HG02938 (cell line): ENCODE data around the gene NEU1.
"Not testable (repeated sequence)": the region's sequence is repeated elsewhere in the genome, so short reads cannot be mapped to it uniquely, and the experiment has no call there.

Experiments used
- ATAC-seq: cut with Tn5 transposase; IDR thresholded peaks from one replicate; pipeline ENCODE4 v1.9.1; 2021; ENCODE audit warnings: mild to moderate bottlenecking, moderate library complexity; ENCODE audit not compliant: unreplicated experiment

NEU1 gene

DNA sequence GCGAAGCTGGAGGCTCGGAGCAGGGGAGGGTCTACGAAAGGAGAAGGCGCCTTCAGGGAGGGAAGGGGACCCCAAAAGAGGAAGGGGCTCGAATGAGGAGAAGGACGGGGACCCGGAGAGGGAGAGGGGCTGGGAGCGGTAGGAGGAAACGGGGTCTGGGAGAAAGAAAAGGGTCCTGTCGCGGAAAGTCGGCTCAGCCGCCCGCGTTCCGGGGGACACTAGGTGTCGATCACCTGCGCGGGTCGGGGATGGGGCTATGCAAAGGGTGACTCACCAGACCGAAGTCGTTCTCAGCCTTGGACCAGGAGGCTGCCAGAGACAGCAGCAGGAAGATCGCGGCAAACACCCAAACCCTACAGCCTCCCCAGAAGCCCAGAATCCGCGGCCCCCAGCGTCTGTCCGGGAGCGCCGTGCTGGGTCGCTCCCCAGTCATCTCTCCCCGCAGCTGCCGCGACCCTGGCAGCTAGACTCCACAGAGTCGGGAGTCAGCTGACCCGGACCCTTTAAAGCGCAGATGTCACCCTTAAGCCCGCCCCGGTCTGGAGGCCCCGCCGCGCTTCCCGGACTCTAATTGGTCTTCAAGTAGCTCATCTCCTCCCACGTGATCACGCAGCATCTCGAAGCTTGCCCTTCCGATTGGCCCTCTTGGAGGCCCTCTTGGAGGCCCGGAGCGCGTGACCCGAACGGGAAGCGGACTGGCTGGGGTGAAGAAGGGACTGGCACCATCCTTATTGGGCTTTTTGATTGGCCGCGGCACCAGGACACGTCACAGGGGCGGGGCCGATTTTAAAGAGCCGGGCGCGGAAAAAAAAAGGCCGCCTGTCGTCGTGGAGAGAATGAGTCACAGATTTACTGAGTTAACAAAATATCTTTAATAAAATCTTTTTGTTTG, at the start of gene NEU1:
Gene NEU1, minus strand, starts transcription at position 478 of the 892 bp plus-strand sequence. Its CDS starts 45 bp downstream, at position 433.
- peak; percentile 95 for ATAC-seq

DNA sequence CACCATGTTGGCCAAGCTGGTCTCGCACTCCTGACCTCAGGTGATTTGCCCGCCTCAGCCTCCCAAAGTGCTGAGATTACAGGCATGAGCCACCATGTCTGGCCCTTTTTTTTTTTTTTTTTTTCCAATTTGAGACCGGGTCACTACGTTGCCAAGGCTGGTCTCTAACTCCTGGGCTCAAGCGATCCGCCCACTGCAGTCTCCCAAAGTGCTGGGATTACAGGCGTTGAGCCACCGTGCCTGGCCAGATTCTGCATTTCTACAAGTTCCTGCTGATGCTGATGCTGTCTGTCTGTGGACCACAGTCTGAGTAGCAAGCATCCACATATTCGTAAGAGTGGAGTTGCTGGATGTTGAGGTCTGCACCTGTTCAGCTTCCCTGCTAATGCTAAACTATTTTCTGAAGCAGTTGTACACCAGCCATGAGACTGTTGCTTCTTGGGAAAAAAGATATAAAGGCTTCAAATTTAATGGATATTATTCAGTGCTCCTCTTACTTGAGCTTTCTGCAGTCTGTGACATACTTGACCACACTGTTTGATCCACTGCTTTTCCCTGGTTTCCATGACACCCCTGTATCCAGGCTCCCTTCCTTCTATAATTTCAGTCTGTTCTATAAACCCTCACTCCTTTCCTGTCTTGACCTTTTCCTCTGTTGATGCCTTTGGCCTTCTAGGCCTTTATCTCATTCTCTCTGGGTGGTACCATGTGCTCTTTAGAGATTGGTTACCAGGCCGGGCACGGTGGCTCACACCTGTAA, 49.4 kb upstream of the NEU1 start:
- ATAC-seq, result no peak

DNA sequence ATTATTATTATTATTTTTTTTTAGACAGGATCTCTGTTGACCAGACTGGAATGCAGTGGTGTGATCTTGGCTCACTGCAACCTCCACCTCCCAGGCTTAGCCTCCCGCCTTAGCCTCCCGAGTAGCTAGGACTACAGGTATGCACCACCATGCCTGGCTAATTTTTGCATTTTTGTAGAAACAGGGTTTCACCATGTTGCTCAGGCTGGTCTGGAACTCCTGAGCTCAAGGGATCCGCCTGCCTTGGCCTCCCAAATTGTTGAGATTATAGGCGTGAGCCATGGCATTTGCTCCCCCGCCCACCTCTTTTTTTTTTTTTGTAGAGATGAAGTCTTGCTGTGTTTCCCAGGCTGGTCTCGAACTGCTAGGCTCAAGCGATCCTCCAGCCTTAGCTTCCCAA, 46.7 kb upstream of the NEU1 start:
- not testable (repeated sequence) for ATAC-seq

DNA sequence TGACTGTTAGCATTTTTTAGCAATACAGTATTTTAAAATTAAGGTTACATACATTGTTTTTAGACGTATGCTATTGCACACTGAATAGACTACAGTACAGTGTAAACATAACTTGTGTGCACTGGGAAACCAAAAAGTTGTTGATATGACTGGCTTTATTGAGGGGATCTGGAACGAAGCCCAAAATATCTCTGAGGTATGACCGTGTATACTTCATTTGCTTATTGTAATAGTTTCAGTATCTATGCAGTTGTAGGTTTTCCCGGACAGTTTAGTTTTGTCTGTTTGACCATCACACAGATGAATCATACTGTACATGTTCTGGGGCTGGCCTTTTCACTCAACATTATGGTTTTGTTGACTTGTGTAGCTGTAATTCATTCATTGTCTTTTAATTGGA, 46.2 kb upstream of the NEU1 start:
- ATAC-seq, result peak; percentile 88

DNA sequence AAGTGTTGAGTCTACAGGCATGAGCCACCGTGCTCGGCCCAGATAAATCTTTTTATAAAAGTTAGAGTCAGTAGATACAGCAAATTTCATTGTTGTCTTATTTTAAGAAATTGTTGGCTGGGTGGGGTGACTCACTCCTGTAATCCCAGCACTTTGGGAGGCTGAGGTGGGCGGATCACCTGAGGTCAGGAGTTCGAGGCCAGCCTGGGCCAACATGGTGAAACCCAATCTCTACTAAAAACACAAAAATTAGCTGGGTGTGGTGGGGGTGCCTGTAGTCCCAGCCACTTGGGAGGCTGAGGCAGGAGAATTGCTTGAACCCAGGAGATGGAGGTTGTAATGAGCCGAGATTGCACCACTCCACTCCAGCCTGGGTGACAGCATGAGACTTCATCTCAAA, 45.6 kb upstream of the NEU1 start:
- ATAC-seq, result not testable (repeated sequence)

DNA sequence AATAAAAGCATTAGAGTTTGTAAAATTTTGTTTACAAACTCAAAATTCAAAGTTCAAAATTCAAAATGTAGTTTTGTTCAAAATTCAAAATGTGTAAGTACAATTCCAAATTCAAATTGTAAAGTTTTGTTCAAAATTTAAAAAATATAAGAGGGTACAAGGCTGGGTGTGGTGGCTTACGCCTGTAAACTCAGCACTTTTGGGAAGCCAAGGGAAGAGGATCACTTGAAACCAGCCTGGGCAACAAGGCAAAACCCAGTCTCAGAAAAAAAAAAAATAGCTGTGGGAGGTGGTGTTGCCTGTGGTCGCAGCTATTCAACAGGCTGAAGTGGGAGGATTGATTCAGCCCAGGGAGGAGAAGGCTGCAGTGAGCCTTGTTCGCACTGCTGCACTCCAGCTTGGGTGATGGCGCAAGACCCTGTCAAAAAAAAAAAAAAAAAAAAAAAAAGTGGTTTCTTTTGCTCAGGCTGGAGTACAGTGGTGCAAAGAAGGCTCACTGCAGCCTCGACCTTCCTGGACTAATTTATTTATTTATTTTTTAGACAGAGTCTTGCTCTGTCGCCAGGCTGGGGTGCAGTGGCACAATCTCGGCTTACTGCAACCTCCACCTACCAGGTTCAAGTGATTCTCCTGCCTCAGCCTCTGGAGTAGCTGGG, 44.7 kb upstream of the NEU1 start:
- ATAC-seq, result no peak

DNA sequence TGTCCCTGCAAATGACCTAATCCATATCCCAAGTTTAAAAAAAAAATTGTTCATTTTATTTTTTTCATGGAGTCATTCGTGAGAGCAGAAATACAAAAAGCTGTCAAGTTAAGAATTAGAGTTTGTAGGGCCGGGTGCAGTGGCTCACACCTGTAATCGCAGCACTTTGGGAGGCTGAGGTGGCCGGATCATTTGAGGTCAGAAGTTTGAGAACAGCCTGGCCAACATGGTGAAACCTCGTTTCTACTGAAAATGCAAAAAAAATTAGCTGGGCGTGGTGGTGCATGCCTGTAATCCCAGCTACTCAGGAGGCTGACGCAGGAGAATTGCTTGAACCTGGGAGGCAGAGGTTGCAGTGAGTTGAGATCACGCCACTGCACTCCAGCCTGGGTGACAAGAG, 44.1 kb upstream of the NEU1 start:
- ATAC-seq, result not testable (repeated sequence)

DNA sequence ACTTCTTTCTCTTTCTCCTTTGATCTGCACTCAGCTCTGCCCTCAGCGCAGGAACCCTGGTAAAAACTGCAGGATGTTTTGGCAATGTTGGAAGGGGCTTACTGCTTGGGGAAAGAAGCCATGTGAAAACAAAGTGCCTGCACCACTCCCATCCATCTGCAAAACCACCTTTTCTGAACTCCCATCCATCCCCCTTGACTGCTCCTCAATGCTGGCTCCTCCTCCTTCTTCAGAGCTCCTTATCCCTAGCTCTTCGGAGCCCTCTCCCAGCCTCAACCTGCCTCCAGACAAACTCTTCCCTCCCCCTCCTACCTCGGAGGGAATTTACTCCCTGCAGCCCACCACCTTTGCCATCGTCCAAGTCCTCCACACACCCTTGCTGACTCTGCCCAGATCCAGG, 43.5 kb upstream of the NEU1 start:
- no peak for ATAC-seq

DNA sequence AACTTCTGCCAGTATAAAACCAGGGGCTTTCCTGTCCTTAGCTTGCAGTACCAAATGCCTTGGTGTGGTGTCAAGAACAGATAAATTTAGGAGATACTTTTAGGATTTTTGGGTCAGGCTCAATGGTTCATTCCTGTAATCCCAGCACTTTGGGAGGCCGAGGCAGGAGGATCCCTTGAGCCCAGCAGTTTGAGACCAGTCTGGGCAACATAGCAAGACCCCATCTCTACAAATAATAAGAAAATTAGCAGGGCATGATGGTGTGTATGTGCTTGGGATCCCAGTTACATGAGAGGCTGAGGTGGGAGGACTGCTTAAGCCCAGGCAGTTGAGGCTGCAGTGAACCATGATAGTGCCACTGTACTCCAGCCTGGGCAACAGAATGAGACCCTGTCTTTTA, 42.4 kb upstream of the NEU1 start:
- ATAC-seq, result no peak

DNA sequence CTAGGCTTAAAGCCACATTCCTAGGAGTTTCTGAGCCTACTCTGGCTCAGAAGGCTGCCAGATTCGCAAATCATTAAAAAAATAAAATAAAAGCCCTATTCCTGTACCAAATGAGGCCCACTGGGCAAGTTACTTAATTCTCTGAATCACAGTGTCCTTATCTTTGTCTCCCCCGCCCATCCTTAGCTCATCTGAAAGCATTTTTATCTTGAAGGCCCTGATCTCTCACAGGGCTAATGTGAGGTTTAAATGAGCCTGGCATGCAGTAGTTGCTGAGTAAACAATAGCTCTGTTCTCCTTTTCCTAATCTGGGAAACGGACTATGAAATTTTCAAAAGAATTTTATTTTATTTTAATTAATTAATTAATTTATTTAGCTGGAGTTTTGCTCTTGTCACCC, 41.3 kb upstream of the NEU1 start:
- ATAC-seq, result no peak

DNA sequence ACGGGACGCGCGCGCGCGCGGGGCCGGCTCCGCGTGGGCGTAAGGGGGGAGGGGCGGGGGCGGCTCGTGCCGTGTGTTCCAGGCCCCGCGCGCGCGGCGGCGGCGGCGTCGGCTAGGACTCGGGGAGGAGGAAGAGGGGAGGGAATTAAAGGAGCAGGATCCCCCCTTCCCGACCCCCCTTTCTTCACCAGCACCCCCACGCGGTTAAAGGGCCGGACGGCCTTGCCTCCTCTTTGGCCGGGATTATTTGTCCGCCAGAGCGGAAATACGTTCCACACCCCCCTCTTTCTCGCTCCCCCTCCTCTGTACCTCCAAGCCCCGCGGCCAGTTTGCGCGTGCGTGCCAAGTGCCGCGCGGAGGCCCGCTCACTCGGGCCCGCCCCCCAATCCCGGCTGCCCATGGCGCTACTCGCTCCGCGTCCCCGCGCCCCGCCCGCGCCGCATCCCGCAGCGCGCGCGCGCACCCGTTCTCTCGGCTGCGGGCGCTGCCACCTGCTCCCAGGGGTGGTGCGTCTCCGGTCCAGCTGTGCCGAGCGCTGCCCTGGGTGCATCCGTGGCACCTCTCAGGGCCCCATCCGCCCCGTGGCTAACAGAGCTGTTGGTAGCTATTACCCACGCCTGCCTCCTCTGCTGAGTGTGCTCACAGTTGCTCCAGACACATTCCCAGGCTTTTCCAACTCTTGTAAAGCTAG, 39.5 kb upstream of the NEU1 start, which contains the start of gene ZBTB12:
Gene ZBTB12, minus strand, starts transcription at position 134 of the 691 bp plus-strand sequence. CDS start 781 bp downstream, outside the sequence.
- no peak for ATAC-seq

DNA sequence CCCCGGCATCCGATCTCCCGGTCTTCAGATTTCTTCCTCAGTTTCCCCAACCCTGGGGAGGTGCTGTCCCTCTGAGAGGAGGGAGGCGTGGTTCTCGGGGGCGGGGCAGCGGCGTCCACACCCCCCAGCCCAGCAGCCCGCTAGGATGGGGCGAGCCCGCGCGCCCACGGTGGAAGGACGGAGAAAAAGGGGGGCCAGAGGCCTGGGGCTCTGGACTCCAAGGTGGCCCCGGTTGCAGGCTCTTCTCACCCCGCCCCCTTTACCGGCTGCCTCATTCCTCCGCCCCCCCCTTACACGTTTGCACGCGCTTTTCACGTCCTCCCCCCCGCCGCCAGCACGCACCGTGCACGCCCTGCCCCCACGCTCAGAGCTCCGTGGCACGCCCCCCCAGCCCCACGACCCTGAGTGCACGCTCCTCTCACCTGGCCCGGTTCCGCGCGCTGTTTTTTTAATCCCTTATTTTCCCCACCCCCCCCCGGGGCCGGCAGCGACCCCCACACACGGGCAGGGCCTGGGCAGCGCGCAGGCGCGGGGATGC, 38.9 kb upstream of the NEU1 start:
- no peak for ATAC-seq

DNA sequence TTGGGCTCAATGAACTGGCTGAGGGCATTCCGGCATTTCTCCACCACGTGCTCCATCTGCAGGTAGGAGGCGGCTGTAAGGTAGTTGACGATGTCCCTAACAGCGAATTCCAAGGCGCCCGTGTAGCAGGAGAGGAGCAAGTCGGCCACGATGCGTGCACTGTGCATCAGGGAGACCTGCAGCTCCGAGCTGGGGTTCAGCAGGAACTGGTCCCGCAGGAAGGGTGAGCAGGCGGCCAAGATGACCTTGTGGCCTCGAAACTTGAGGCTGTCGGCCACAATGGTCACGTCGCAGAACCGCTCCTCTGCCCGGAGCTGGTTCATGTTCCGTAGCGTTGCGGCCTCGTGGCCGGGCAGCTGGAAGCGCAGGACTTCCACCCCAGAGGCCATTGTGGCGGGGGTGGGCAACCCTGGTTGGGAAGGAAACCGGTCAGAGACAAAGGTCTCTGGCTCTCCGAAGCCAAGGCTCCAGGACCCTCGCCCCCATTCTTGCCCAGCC, 38.3 kb upstream of the NEU1 start:
- ATAC-seq, result no peak

DNA sequence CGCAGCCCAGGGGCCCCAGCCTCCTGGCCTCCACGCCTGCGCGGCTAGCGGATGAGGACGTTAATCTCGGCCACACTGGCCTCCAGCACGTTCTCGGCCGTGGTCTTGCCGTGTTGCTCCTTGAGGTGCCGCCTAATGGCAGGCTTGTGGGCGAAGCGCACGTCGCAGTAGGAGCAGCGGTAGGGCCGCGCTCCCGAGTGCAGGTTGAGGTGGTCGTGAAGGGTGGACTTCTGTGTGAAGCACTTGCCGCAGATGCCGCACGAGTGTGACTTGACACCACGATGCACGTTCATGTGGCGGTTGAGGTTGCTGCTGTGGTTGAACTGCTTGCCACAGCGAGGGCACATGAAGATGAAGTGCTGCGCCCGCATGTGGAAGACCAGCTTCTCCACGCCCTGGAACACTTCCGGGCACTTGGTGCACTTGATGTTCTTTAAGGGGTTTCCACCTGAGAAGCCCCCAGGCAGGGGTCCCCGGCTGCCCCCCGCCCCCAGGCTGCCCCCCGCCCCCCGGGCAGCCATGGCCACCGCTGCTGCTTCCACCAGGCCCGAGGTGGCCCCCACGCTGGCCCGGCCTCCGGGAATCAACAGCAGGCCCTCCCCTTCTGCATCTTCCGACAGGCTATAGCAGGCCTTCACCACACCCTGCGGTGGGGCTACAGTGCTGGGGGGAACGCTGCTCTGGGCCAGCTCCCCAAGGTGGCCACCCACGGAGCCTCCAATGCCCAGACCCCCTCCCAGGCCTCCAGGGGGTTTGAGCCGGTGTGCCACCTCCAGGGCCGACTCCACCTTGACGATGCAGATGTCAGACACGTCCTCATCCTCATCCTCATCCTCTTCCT, 37.5 kb upstream of the NEU1 start:
- no peak for ATAC-seq

DNA sequence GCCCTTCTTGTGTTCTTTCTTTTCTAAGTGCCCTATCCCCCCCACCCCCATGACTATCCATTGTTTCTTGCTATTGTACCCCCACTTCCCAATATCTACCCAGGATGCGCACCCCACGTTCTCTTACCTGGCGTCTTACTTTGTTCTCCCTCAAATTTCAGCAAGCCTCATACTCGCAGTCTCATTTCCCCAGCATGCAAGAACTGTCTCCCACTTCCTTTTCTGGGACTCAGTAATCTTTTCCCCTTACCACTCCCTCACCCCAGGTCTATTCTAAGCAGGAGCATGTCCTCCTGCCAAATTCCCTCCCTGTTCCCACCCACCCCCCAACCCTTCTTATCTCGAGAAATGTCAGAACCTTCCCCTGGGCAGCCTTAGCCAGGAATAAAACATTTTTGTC, 36.6 kb upstream of the NEU1 start:
- ATAC-seq, result no peak

DNA sequence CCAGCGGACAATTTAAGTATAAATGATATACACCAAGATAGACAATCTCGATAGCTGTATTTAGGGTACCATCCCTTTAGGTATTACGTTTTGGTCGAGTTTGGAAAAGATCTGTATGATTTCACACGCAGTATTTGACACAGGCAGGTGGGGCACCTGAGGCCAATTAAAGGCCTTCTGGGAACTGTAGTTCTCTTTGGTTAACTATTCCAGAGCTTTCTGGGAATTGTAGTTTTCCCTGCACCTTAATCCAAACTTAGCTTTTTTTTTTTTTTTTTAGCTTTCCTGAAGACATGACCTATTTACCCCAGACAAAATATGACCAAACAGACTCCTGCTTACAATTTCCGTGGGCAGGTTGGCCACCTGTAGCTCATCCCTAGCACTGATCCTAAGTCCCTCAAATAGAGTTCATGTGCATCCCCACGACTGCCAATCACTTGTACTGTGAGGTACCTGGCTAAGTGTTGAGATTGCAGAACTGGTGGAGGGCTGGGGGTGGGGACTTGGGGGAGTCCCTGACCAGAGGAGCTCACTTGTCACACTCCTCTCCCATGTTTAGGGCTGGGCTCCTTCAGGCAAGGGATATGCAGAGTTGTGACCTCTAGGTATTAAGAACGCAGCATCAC, 35.9 kb upstream of the NEU1 start:
- no peak for ATAC-seq

DNA sequence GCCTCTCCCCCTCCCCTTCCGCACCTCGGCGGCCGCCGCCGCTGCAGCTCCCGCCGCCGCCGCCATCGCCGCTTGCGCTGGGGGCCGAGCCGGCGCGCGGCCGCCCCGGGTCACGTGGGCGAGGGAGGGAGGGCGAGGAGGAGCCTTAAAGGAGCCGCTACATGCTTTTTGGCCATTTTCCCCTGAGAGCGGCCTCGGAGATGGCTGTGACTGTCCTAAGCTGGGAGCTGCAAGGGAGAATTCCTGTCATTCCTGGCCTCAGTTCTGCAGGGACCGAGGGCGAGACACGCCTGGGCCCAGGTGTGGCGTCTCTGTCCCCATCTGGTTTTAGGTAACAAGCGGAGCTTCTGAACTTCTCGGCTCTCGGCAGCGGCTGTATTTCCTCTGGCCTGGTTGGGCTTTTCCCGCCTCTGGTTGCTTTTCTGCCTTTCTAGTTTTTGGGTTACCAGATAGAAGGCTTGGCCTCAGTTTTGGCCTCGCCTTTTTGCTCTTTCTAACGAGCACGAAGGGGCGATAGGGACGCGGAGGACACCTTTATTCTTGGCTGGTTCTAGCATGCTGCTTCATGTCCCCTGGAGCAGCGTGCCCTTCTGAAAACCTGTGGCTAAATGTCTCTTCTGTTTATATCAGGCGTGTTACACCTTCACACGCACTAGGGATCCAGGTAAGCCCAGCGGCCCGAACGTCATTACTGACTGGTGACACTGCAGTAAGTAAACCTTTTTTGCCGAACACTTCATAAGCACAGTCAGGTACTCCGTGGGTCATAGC, 35.2 kb upstream of the NEU1 start, which contains the start of gene EHMT2:
Gene EHMT2, minus strand, starts transcription at position 87 of the 771 bp plus-strand sequence. Its CDS starts 21 bp downstream, at position 66.
- ATAC-seq, result no peak
